GM23338 (cell line): ENCODE results near the gene GNB1L.

Experiments
- CREB1 ChIP-seq: fragments of 250-450 bp; sonication (Bioruptor Pico); IDR thresholded peaks from 2 replicates; pipeline ENCODE4 v1.5.0; 2020; ENCODE audit warnings: low read depth, mild to moderate bottlenecking, moderate library complexity
- EZH2 ChIP-seq: fragments of 200-600 bp; sonication (generic); IDR thresholded peaks from one replicate; pipeline ENCODE4 v1.8.0; 2017; ENCODE audit warnings: antibody characterized with exemption, mild to moderate bottlenecking, low read depth; ENCODE audit not compliant: unreplicated experiment
- EZH2phosphoT487 ChIP-seq: fragments of 200-600 bp; sonication (generic); IDR thresholded peaks from one replicate; pipeline ENCODE4 v1.8.1; 2018; ENCODE audit warnings: antibody characterized with exemption; ENCODE audit not compliant: unreplicated experiment
- JUNB ChIP-seq: IDR thresholded peaks from one replicate; pipeline ENCODE4 v1.6.1; 2016; ENCODE audit warnings: antibody characterized with exemption; ENCODE audit not compliant: unreplicated experiment
- NANOG ChIP-seq: IDR thresholded peaks from 2 replicates; pipeline ENCODE4 v1.6.1; 2016; ENCODE audit warnings: antibody characterized with exemption, borderline replicate concordance
- POLR2AphosphoS5 ChIP-seq: IDR thresholded peaks from 2 replicates; pipeline ENCODE4 v1.6.1; 2016; ENCODE audit warnings: antibody characterized with exemption, low read depth
- STAT1 ChIP-seq: IDR thresholded peaks from one replicate; pipeline ENCODE4 v1.6.1; 2016; ENCODE audit warnings: antibody characterized with exemption; ENCODE audit not compliant: unreplicated experiment
- TF ChIP-seq, protein P1 (sequence below), 2 experiments: fragments of 200-600 bp in 1 of 2; sonication (generic) in 1 of 2; conservative IDR thresholded peaks; 2 replicates each; pipeline versions ENCODE4 v1.5.1 to v1.6.1; 2016 to 2017; ENCODE audit warnings: antibody characterized with exemption in 2 of 2, low read depth in 2 of 2, mild to moderate bottlenecking in 2 of 2, moderate library complexity in 1 of 2
- TF ChIP-seq, protein P2 (sequence below): IDR thresholded peaks from one replicate; pipeline ENCODE4 v1.6.1; 2018; ENCODE audit warnings: antibody characterized with exemption; ENCODE audit not compliant: unreplicated experiment

- no peak for TF ChIP-seq EZH2
- TF ChIP-seq, protein P1, sequence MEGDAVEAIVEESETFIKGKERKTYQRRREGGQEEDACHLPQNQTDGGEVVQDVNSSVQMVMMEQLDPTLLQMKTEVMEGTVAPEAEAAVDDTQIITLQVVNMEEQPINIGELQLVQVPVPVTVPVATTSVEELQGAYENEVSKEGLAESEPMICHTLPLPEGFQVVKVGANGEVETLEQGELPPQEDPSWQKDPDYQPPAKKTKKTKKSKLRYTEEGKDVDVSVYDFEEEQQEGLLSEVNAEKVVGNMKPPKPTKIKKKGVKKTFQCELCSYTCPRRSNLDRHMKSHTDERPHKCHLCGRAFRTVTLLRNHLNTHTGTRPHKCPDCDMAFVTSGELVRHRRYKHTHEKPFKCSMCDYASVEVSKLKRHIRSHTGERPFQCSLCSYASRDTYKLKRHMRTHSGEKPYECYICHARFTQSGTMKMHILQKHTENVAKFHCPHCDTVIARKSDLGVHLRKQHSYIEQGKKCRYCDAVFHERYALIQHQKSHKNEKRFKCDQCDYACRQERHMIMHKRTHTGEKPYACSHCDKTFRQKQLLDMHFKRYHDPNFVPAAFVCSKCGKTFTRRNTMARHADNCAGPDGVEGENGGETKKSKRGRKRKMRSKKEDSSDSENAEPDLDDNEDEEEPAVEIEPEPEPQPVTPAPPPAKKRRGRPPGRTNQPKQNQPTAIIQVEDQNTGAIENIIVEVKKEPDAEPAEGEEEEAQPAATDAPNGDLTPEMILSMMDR (conservative IDR thresholded peaks at IDR 0.05; ENCODE audit: low read depth in 2 of 2), result no peak
- TF ChIP-seq CREB1 (CRISPR knock-in tag), result no peak
- TF ChIP-seq STAT1, result no peak
- TF ChIP-seq, protein P2, sequence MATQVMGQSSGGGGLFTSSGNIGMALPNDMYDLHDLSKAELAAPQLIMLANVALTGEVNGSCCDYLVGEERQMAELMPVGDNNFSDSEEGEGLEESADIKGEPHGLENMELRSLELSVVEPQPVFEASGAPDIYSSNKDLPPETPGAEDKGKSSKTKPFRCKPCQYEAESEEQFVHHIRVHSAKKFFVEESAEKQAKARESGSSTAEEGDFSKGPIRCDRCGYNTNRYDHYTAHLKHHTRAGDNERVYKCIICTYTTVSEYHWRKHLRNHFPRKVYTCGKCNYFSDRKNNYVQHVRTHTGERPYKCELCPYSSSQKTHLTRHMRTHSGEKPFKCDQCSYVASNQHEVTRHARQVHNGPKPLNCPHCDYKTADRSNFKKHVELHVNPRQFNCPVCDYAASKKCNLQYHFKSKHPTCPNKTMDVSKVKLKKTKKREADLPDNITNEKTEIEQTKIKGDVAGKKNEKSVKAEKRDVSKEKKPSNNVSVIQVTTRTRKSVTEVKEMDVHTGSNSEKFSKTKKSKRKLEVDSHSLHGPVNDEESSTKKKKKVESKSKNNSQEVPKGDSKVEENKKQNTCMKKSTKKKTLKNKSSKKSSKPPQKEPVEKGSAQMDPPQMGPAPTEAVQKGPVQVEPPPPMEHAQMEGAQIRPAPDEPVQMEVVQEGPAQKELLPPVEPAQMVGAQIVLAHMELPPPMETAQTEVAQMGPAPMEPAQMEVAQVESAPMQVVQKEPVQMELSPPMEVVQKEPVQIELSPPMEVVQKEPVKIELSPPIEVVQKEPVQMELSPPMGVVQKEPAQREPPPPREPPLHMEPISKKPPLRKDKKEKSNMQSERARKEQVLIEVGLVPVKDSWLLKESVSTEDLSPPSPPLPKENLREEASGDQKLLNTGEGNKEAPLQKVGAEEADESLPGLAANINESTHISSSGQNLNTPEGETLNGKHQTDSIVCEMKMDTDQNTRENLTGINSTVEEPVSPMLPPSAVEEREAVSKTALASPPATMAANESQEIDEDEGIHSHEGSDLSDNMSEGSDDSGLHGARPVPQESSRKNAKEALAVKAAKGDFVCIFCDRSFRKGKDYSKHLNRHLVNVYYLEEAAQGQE, result no peak
- TF ChIP-seq JUNB, result no peak
- no peak for TF ChIP-seq POLR2AphosphoS5
- TF ChIP-seq EZH2phosphoT487, result no peak
- no peak for TF ChIP-seq NANOG
These were observed 54.4 kb downstream of the GNB1L start for GRCh38 chr22:19800306-19800705.
